ENCODE results near the gene HIF3A.
"Not testable (repeated sequence)": the region's sequence is repeated elsewhere in the genome, so short reads cannot be mapped to it uniquely, and the experiment has no call there.

The HIF3A gene

GRCh38 chr19:46294494-46294893 lies 2.3 kb upstream of the HIF3A start:
- DNase-seq (ENCODE audit: low spot score), result no peak

GRCh38 chr19:46295401-46296201 lies 1.2 kb upstream of the HIF3A start:
- no peak for DNase-seq (ENCODE audit: low spot score)

- DNase-seq (ENCODE audit: low spot score), result no peak
Observed at GRCh38 chr19:46296202-46296480, 701 bp upstream of the HIF3A start.

GRCh38 chr19:46297700-46298478 lies 1.0 kb downstream of the HIF3A start:
- DNase-seq (ENCODE audit: low spot score), result no peak

GRCh38 chr19:46298479-46299003 lies 1.7 kb downstream of the HIF3A start:
- DNase-seq (ENCODE audit: low spot score), result no peak

- no peak for DNase-seq (ENCODE audit: low spot score)
Observed at GRCh38 chr19:46299004-46299509, 2.2 kb downstream of the HIF3A start.

GRCh38 chr19:46299695-46300094 lies 2.9 kb downstream of the HIF3A start:
- no peak for DNase-seq (ENCODE audit: low spot score)

- no peak for DNase-seq (ENCODE audit: low spot score)
Observed at GRCh38 chr19:46303322-46303690, 6.5 kb downstream of the HIF3A start.

GRCh38 chr19:46303691-46304397 lies 7.0 kb downstream of the HIF3A start:
- DNase-seq (ENCODE audit: low spot score), result no peak

- no peak for DNase-seq (ENCODE audit: low spot score)
Observed at GRCh38 chr19:46306501-46306900, 9.7 kb downstream of the HIF3A start.

- DNase-seq (ENCODE audit: low spot score), result no peak
Observed at GRCh38 chr19:46308510-46308909, 11.7 kb downstream of the HIF3A start.

- DNase-seq (ENCODE audit: low spot score), result no peak
Observed at GRCh38 chr19:46309056-46309455, 12.2 kb downstream of the HIF3A start.

- no peak for DNase-seq (ENCODE audit: low spot score)
Observed at GRCh38 chr19:46311444-46311843, 14.6 kb downstream of the HIF3A start.

- not testable (repeated sequence) for DNase-seq (ENCODE audit: low spot score)
Observed at GRCh38 chr19:46313540-46314469, 17.0 kb downstream of the HIF3A start.

- DNase-seq (ENCODE audit: low spot score), result no peak
Observed at GRCh38 chr19:46317339-46317738, 20.5 kb downstream of the HIF3A start.

- DNase-seq (ENCODE audit: low spot score), result no peak
Observed at GRCh38 chr19:46319613-46320012, 22.8 kb downstream of the HIF3A start.

GRCh38 chr19:46320559-46320958 lies 23.7 kb downstream of the HIF3A start:
- no peak for DNase-seq (ENCODE audit: low spot score)

GRCh38 chr19:46321653-46322052 lies 24.8 kb downstream of the HIF3A start:
- no peak for DNase-seq (ENCODE audit: low spot score)

GRCh38 chr19:46323227-46323626 lies 26.4 kb downstream of the HIF3A start:
- DNase-seq (ENCODE audit: low spot score), result not testable (repeated sequence)

GRCh38 chr19:46324277-46324676 lies 27.4 kb downstream of the HIF3A start:
- no peak for DNase-seq (ENCODE audit: low spot score)

GRCh38 chr19:46326608-46327007 lies 29.8 kb downstream of the HIF3A start:
- no peak for DNase-seq (ENCODE audit: low spot score)

Measured in CD4-positive, alpha-beta T cell treated with Interleukin-15 for 4 hours (primary cell).